ENCODE measurements around the gene GEMIN5. TPM values are rescaled to one million over a fixed set of nuclear protein-coding genes. Genes with fewer than 3 reads are reported as not detected.

Gene GEMIN5
- total and polyA plus RNA-seq, 2 of the 13 experiments (the other 11 are each of a cell fraction or from before 2014, with no cell fraction given), result 6.6 to 28.6 TPM

DNA sequence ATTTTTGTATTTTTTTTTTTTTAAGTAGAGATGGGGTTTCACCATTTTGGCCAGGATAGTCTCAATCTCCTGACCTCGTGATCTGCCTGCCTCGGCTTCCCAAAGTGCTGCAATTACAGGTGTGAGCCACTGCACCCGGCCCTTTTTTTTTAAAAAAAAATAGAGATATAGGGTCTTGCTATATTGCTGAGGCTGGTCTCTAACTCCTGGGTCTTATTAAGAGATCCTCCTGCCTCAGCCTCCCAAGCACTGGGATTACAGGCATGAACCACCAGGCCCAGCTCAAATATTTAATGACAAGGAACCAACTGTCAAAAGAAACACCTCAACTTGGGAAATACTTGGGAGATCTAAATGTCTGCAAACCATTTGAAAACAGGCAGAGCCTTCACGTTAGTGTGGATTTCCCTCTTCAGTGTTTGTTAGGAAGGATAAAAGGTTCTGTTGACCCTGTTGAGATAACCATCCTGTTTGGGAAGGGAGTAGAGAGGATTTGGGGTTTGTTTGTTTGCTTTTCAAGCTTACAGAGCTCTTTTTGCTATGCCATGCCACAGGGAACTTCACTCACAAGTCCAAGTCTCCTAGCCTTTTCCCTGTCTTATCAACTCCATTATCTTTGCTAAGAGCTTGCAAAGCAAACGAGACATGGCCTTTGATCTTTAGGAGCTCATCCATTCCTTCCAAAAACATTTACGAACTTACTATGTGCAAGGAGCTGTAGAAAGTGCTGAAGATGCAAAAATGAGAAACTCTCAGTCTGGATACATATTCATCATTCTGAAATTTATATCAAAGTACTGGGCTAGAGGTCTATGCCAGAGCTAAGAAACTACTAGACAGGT is 95.1 kb downstream of the GEMIN5 start:
- Histone ChIP-seq H3K9ac (ENCODE audit: insufficient read depth, low read depth, low read length) (no peak overlapping the region), H3K79me2 (ENCODE audit: insufficient read depth, low read length) (no peaks in the 10 kb centered on the region), H3K9me3 (ENCODE audit: low read length) (no peaks in the 10 kb centered on the region), H4K20me1 (ENCODE audit: insufficient read depth, low read length) (no peaks in the 10 kb centered on the region), H3K4me1 (ENCODE audit: insufficient read depth, low read length) (peaks cover 85% of the 10 kb centered on the region), H3K36me3 (replicated peaks in 1 of 2; ENCODE audit: control insufficient read depth in 1 of 2, insufficient read depth in 2 of 2, low read length in 2 of 2) (peaks cover 0 to 2% of the 10 kb centered on the region in 2 experiments; a peak in 1 of 5 replicates), H3K27me3 (ENCODE audit: control insufficient read depth in 1 of 2, insufficient read depth in 2 of 2, low read length in 2 of 2) (no peaks in the 10 kb centered on the region), H3K4me2 (ENCODE audit: low read depth, low read length) (peak overlapping the region; percentile 65), H3K27ac (ENCODE audit: extremely low read length, insufficient read depth, low read length) (peak overlapping the region; percentile 45), H2AFZ (ENCODE audit: low read length) (no peak overlapping the region), H3K4me3 (replicated peaks in 1 of 3; ENCODE audit: insufficient read depth in 1 of 3, low read depth in 2 of 3, low read length in 3 of 3) (peak overlapping the region in 2 of 3 experiments; percentile 8 to 14; a peak in 1 of 6 replicates)
- 12% methylated on average over 6 of the region's 6 CpGs for WGBS (ENCODE audit: low lambda C conversion rate)
- ATAC-seq, result peak; percentile 89
- DNase-seq (ENCODE audit: low spot score), result peak; percentile 90
- BruUV-seq (replicated peaks), result no TSS peak
- POLR2A ChIA-PET, result interaction anchor here (0.9 to 3.1 kb wide), 10 partner anchors 9 to 196 kb away, joined by 3 to 35 read pairs (median 4); partner anchors contain the start of gene CNOT8
- peak; percentile 97 for FAIRE-seq
- intact Hi-C loops (cut with micrococcal nuclease; ENCODE audit: unreplicated experiment) (loop anchor here (1.0 kb wide), 1 partner anchor 8 kb away; no protein-coding TSS in a partner anchor), in situ Hi-C loops (cut with HindIII; ENCODE audit: extremely low pct_ligation_motif_present, low pct_unique_long_range_greater_than_20kb) (no loop called here)
- CTCF ChIA-PET (ENCODE audit: low intra/inter-chr PET ratio, low total read pairs), result no interaction called here
- TF ChIP-seq ZSCAN20 (CRISPR knock-in tag; IDR thresholded peaks at IDR 0.05; ENCODE audit: borderline replicate concordance), result no peak
- TF ChIP-seq KMT2B (CRISPR knock-in tag; IDR thresholded peaks at IDR 0.05), result no peak
- TF ChIP-seq MEIS1 (CRISPR knock-in tag; IDR thresholded peaks at IDR 0.05; ENCODE audit: borderline replicate concordance), result 0 out of 2 replicates have a peak, but pooled peaks have one; percentile 58
- TF ChIP-seq ETV5 (CRISPR knock-in tag; IDR thresholded peaks at IDR 0.05; ENCODE audit: borderline replicate concordance), result peak; percentile 94
- no peak for TF ChIP-seq ATF3 (CRISPR knock-in tag; IDR thresholded peaks at IDR 0.05)
- TF ChIP-seq, protein P1, sequence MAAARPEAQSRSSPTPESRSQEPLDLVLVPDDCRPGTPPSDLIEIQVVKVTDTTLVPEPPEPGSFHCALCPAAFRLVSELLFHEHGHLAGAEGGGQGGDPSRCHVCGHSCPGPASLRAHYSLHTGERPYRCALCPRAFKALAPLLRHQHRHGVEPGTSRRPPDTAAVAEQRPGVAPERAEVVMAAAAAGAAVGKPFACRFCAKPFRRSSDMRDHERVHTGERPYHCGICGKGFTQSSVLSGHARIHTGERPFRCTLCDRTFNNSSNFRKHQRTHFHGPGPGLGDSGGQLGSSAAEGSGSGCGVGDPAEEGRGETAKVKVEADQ (CRISPR knock-in tag; IDR thresholded peaks at IDR 0.05; ENCODE audit: borderline replicate concordance), result no peak
- no peak; the same call in 1 of the 2 replicates for TF ChIP-seq KAT7 (CRISPR knock-in tag; IDR thresholded peaks at IDR 0.05; ENCODE audit: borderline replicate concordance)
- peak; percentile 90 for TF ChIP-seq HNF4A (CRISPR knock-in tag; IDR thresholded peaks at IDR 0.05)
- TF ChIP-seq, protein P2, sequence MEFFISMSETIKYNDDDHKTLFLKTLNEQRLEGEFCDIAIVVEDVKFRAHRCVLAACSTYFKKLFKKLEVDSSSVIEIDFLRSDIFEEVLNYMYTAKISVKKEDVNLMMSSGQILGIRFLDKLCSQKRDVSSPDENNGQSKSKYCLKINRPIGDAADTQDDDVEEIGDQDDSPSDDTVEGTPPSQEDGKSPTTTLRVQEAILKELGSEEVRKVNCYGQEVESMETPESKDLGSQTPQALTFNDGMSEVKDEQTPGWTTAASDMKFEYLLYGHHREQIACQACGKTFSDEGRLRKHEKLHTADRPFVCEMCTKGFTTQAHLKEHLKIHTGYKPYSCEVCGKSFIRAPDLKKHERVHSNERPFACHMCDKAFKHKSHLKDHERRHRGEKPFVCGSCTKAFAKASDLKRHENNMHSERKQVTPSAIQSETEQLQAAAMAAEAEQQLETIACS (CRISPR knock-in tag; IDR thresholded peaks at IDR 0.05), result no peak
- no peak for TF ChIP-seq ZFP91 (CRISPR knock-in tag; IDR thresholded peaks at IDR 0.05; ENCODE audit: borderline replicate concordance)
- TF ChIP-seq ZNF180 (CRISPR knock-in tag; IDR thresholded peaks at IDR 0.05; ENCODE audit: borderline replicate concordance, low read depth), result no peak
- TF ChIP-seq GTF3A (CRISPR knock-in tag; conservative IDR thresholded peaks at IDR 0.05), result no peak
- no peak for TF ChIP-seq MAF1 (CRISPR knock-in tag; IDR thresholded peaks at IDR 0.05; ENCODE audit: borderline replicate concordance)
- TF ChIP-seq, protein P3, sequence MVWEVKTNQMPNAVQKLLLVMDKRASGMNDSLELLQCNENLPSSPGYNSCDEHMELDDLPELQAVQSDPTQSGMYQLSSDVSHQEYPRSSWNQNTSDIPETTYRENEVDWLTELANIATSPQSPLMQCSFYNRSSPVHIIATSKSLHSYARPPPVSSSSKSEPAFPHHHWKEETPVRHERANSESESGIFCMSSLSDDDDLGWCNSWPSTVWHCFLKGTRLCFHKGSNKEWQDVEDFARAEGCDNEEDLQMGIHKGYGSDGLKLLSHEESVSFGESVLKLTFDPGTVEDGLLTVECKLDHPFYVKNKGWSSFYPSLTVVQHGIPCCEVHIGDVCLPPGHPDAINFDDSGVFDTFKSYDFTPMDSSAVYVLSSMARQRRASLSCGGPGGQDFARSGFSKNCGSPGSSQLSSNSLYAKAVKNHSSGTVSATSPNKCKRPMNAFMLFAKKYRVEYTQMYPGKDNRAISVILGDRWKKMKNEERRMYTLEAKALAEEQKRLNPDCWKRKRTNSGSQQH (CRISPR knock-in tag; IDR thresholded peaks at IDR 0.05; ENCODE audit: low read depth), result no peak
- no peak for TF ChIP-seq NFE2 (CRISPR knock-in tag; IDR thresholded peaks at IDR 0.05)
- peak; percentile 69; the same call in 1 of the 2 replicates for TF ChIP-seq IRF2 (CRISPR knock-in tag; IDR thresholded peaks at IDR 0.05)
- TF ChIP-seq ESRRA (CRISPR knock-in tag; IDR thresholded peaks at IDR 0.05; ENCODE audit: low read depth), result peak; percentile 43
- no peak; the same call in 1 of the 2 replicates for TF ChIP-seq SPEN (CRISPR knock-in tag; IDR thresholded peaks at IDR 0.05; ENCODE audit: low read depth)

All from HepG2 (cell line).